Nephron (organoid): ENCODE measurements around the gene PCDHA5.
A peak's percentile ranks its signal among the peaks of the same experiment; 100 is the strongest.

ENCODE experiments used
- H3K27ac Mint-ChIP-seq, 3 experiments: 2 replicates each; pipeline ENCODE4 v1.8.0; 2020; ENCODE audit warnings: mixed read lengths in 3 of 3, mild to moderate bottlenecking in 2 of 3, moderate library complexity in 1 of 3
- H3K27me3 Mint-ChIP-seq: 2 replicates; pipeline ENCODE4 v1.8.0; 2021; ENCODE audit warnings: low read depth, mild to moderate bottlenecking, moderate library complexity, mixed read lengths
- H3K36me3 Mint-ChIP-seq: 2 replicates; pipeline ENCODE4 v1.8.0; 2020; ENCODE audit warnings: low read depth, mixed read lengths
- H3K4me1 Mint-ChIP-seq: 2 replicates; pipeline ENCODE4 v1.8.0; 2020; ENCODE audit warnings: mixed read lengths
- H3K4me3 Mint-ChIP-seq, 3 experiments: 2 replicates each; pipeline ENCODE4 v1.8.0; 2020; ENCODE audit warnings: mild to moderate bottlenecking in 3 of 3, mixed read lengths in 3 of 3, moderate library complexity in 2 of 3
- H3K9me3 Mint-ChIP-seq: 2 replicates; pipeline ENCODE4 v1.8.0; 2020; ENCODE audit warnings: mixed read lengths
- CTCF ChIP-seq, 3 experiments: fragments of 200-600 bp; sonication (generic); IDR thresholded peaks; one replicate each; pipeline ENCODE4 v1.5.0; 2021; ENCODE audit warnings: antibody characterized with exemption in 3 of 3; ENCODE audit not compliant: unreplicated experiment in 3 of 3

The PCDHA5 gene

GRCh38 chr5:140869555-140869886 is 48.1 kb downstream of the PCDHA5 start:
- Mint-ChIP-seq H3K9me3 (peaks cover 34% of the 10 kb centered on the region), H3K27ac (peak overlapping the region in 1 of 3 experiments; percentile 48), H3K4me1 (no peaks in the 10 kb centered on the region), H3K36me3 (peaks cover 74% of the 10 kb centered on the region), H3K27me3 (no peaks in the 10 kb centered on the region), H3K4me3 (peak overlapping the region; percentile 85 to 92 (median 91))
- TF ChIP-seq CTCF (IDR thresholded peaks at IDR 0.05; ENCODE audit: unreplicated experiment in 3 of 3), result peak in 2 of 3 experiments; percentile 0 to 27

- Mint-ChIP-seq H3K27me3 (no peaks in the 10 kb centered on the region), H3K4me1 (no peaks in the 10 kb centered on the region), H3K4me3 (no peak overlapping the region), H3K9me3 (peaks cover 38% of the 10 kb centered on the region), H3K27ac (no peak overlapping the region), H3K36me3 (peaks cover 80% of the 10 kb centered on the region)
- no peak for TF ChIP-seq CTCF (IDR thresholded peaks at IDR 0.05; ENCODE audit: unreplicated experiment in 3 of 3)
Measured at GRCh38 chr5:140870221-140871201, 49.1 kb downstream of the PCDHA5 start.
